WTC11 (cell line): ENCODE measurements around the gene MED13. TPM values are rescaled to one million over a fixed set of nuclear protein-coding genes. Genes with fewer than 3 reads are reported as not detected.

ENCODE experiments used
- ATAC-seq: fragments of 200-7000 bp; cut with Tn5 transposase; 2 replicates; pipeline ENCODE4 v1.10.0; 2021; ENCODE audit warnings: mild to moderate bottlenecking, moderate library complexity
- CTCF ChIA-PET: fragments of 300-600 bp; sonication (Branson Sonifier 250); formaldehyde crosslinking; loops from one replicate; lab custom pipeline; 2021; ENCODE audit warnings: antibody characterized with exemption; lab: Charles Lee
- POLR2A ChIA-PET: fragments of 350-600 bp; sonication (Branson Sonifier 250); formaldehyde crosslinking; loops from one replicate; lab custom pipeline; 2021; ENCODE audit warnings: antibody characterized with exemption; lab: Charles Lee
- DNase-seq: peaks from one replicate; pipeline ENCODE4 v3.0.0; 2021; ENCODE audit warnings: low spot score
- H3K27ac Mint-ChIP-seq: 2 replicates; pipeline ENCODE4 v1.8.0; 2021; ENCODE audit warnings: mixed read lengths
- H3K27me3 Mint-ChIP-seq: 2 replicates; pipeline ENCODE4 v1.8.0; 2021; ENCODE audit warnings: low read depth, mild to moderate bottlenecking, moderate library complexity, mixed read lengths
- H3K36me3 Mint-ChIP-seq: 2 replicates; pipeline ENCODE4 v1.8.0; 2021; ENCODE audit warnings: mixed read lengths
- H3K4me1 Mint-ChIP-seq: 2 replicates; pipeline ENCODE4 v1.8.0; 2022; ENCODE audit warnings: mixed read lengths
- H3K4me3 Mint-ChIP-seq: 2 replicates; pipeline ENCODE4 v1.8.0; 2021; ENCODE audit warnings: mild to moderate bottlenecking, moderate library complexity, mixed read lengths
- H3K9me3 Mint-ChIP-seq: 2 replicates; pipeline ENCODE4 v1.8.0; 2021; ENCODE audit warnings: mixed read lengths
- ATF1 ChIP-seq: sonication (generic); formaldehyde crosslinking; IDR thresholded peaks from 2 replicates; pipeline ENCODE4 v1.8.1; 2023; ENCODE audit warnings: mild to moderate bottlenecking, moderate library complexity, missing genetic modification reagents
- CBFB ChIP-seq: sonication (generic); formaldehyde crosslinking; IDR thresholded peaks from 2 replicates; pipeline ENCODE4 v1.8.1; 2022; ENCODE audit warnings: mild to moderate bottlenecking, low read depth, missing genetic modification reagents
- FOXJ3 ChIP-seq: sonication (generic); formaldehyde crosslinking; IDR thresholded peaks from 2 replicates; pipeline ENCODE4 v1.9.0; 2021; ENCODE audit warnings: missing genetic modification reagents, mild to moderate bottlenecking, borderline replicate concordance
- GABPB1 ChIP-seq: sonication (generic); formaldehyde crosslinking; IDR thresholded peaks from 2 replicates; pipeline ENCODE4 v1.8.1; 2023; ENCODE audit warnings: mild to moderate bottlenecking, missing genetic modification reagents
- GTF2I ChIP-seq: fragments of 250-450 bp; sonication (Bioruptor Pico); conservative IDR thresholded peaks from 2 replicates; pipeline ENCODE4 v1.4.0; 2021; ENCODE audit warnings: mild to moderate bottlenecking
- HMGA2 ChIP-seq: fragments of 250-450 bp; sonication (Bioruptor Pico); IDR thresholded peaks from 2 replicates; pipeline ENCODE4 v1.4.0; 2021; ENCODE audit warnings: mild to moderate bottlenecking, moderate library complexity
- HMGXB4 ChIP-seq: sonication (generic); formaldehyde crosslinking; IDR thresholded peaks from 2 replicates; pipeline ENCODE4 v1.8.1; 2023; ENCODE audit warnings: mild to moderate bottlenecking, moderate library complexity, missing genetic modification reagents
- MXD4 ChIP-seq: fragments of 250-450 bp; sonication (Bioruptor Pico); IDR thresholded peaks from 2 replicates; pipeline ENCODE4 v1.8.0; 2021; ENCODE audit warnings: mild to moderate bottlenecking, moderate library complexity, borderline replicate concordance
- NR2C2 ChIP-seq: sonication (generic); formaldehyde crosslinking; IDR thresholded peaks from 2 replicates; pipeline ENCODE4 v1.8.0; 2022; ENCODE audit warnings: mild to moderate bottlenecking, missing genetic modification reagents
- NR3C1 ChIP-seq: sonication (generic); formaldehyde crosslinking; conservative IDR thresholded peaks from 2 replicates; pipeline ENCODE4 v1.8.1; 2023; ENCODE audit warnings: low read depth, mild to moderate bottlenecking, missing genetic modification reagents
- PRRX2 ChIP-seq: fragments of 250-450 bp; sonication (Bioruptor Pico); IDR thresholded peaks from 2 replicates; pipeline ENCODE4 v1.8.0; 2021; ENCODE audit warnings: mild to moderate bottlenecking
- RELA ChIP-seq: sonication (generic); formaldehyde crosslinking; IDR thresholded peaks from 2 replicates; pipeline ENCODE4 v1.8.1; 2022; ENCODE audit warnings: missing genetic modification reagents, mild to moderate bottlenecking, borderline replicate concordance
- TCF7 ChIP-seq: sonication (generic); formaldehyde crosslinking; IDR thresholded peaks from 2 replicates; pipeline ENCODE4 v1.8.0; 2022; ENCODE audit warnings: mild to moderate bottlenecking, low read depth, missing genetic modification reagents, moderate library complexity
- USF2 ChIP-seq: sonication (generic); formaldehyde crosslinking; IDR thresholded peaks from 2 replicates; pipeline ENCODE4 v1.8.1; 2023; ENCODE audit warnings: mild to moderate bottlenecking, missing genetic modification reagents, moderate library complexity
- ZNF219 ChIP-seq: sonication (generic); formaldehyde crosslinking; IDR thresholded peaks from 2 replicates; pipeline ENCODE4 v1.8.0; 2023; ENCODE audit warnings: missing genetic modification reagents, mild to moderate bottlenecking, borderline replicate concordance
- ZNF232 ChIP-seq: sonication (generic); formaldehyde crosslinking; IDR thresholded peaks from 2 replicates; pipeline ENCODE4 v1.8.0; 2022; ENCODE audit warnings: mild to moderate bottlenecking, missing genetic modification reagents
- ZNF263 ChIP-seq: sonication (generic); formaldehyde crosslinking; IDR thresholded peaks from 2 replicates; pipeline ENCODE4 v1.8.1; 2022; ENCODE audit warnings: low read depth, mild to moderate bottlenecking, moderate library complexity, missing genetic modification reagents
- ZNF396 ChIP-seq: fragments of 250-450 bp; sonication (Bioruptor Pico); IDR thresholded peaks from 2 replicates; pipeline ENCODE4 v1.8.0; 2021; ENCODE audit warnings: mild to moderate bottlenecking, moderate library complexity, borderline replicate concordance
- total RNA-seq: library from RNA; stranded (reverse); gene quantifications from 3 replicates; pipeline ENCODE4 v1.2.3, GENCODE V29; 2021
- TF ChIP-seq, protein P1 (sequence below): sonication (generic); formaldehyde crosslinking; IDR thresholded peaks from 2 replicates; pipeline ENCODE4 v1.8.0; 2022; ENCODE audit warnings: mild to moderate bottlenecking, missing genetic modification reagents
- TF ChIP-seq, protein P2 (sequence below): sonication (generic); formaldehyde crosslinking; conservative IDR thresholded peaks from 2 replicates; pipeline ENCODE4 v1.8.1; 2022; ENCODE audit warnings: mild to moderate bottlenecking, missing genetic modification reagents
- TF ChIP-seq, protein P3 (sequence below): sonication (generic); formaldehyde crosslinking; IDR thresholded peaks from 2 replicates; pipeline ENCODE4 v1.8.1; 2023; ENCODE audit warnings: mild to moderate bottlenecking, missing genetic modification reagents
- TF ChIP-seq, protein P4 (sequence below): sonication (generic); formaldehyde crosslinking; IDR thresholded peaks from 2 replicates; pipeline ENCODE4 v1.8.0; 2023; ENCODE audit warnings: missing genetic modification reagents
- TF ChIP-seq, protein P5 (sequence below): fragments of 250-450 bp; sonication (Bioruptor Pico); IDR thresholded peaks from 2 replicates; pipeline ENCODE4 v1.9.0; 2021; ENCODE audit warnings: moderate library complexity, mild to moderate bottlenecking, inconsistent platforms, borderline replicate concordance

The MED13 gene
- total RNA-seq, 1 experiment from 2014 or later, result 39.7 TPM

DNA sequence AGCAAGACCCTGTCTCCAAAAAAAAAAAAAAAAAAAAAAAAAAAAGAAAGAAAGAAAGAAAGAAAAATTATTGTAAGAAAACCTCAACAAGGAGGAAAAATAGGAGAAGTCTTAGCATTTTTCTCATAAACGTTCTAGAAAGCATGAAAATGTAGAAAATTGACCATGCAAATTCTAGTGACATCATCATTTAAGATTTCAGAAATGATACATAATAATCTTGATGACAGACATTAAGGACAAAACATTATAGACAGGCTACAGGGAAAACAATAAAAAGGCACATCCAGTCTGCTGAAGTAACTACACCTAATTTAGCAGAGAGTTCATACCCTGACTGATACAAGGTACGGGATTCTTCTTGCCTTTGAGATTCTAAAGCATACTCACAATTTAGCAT is 21.9 kb downstream of the MED13 start:
- no peak overlapping the region for H3K27ac Mint-ChIP-seq
- POLR2A ChIA-PET, result interaction anchor here (0.5 kb wide), 1 partner anchor 18 kb away, joined by 5 read pairs; no protein-coding TSS in a partner anchor
- no peak for TF ChIP-seq ZNF263 (CRISPR knock-in tag)
- TF ChIP-seq USF2, result no peak
- TF ChIP-seq NR2C2, result no peak
- TF ChIP-seq TCF7 (CRISPR knock-in tag), result no peak
- no peak for TF ChIP-seq ZNF219 (CRISPR knock-in tag)
- TF ChIP-seq PRRX2 (CRISPR knock-in tag), result no peak
- TF ChIP-seq, protein P1, sequence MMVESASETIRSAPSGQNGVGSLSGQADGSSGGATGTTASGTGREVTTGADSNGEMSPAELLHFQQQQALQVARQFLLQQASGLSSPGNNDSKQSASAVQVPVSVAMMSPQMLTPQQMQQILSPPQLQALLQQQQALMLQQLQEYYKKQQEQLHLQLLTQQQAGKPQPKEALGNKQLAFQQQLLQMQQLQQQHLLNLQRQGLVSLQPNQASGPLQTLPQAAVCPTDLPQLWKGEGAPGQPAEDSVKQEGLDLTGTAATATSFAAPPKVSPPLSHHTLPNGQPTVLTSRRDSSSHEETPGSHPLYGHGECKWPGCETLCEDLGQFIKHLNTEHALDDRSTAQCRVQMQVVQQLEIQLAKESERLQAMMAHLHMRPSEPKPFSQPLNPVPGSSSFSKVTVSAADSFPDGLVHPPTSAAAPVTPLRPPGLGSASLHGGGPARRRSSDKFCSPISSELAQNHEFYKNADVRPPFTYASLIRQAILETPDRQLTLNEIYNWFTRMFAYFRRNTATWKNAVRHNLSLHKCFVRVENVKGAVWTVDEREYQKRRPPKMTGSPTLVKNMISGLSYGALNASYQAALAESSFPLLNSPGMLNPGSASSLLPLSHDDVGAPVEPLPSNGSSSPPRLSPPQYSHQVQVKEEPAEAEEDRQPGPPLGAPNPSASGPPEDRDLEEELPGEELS (CRISPR knock-in tag), result no peak
- TF ChIP-seq HMGXB4 (CRISPR knock-in tag), result no peak
- no peak for TF ChIP-seq CBFB (CRISPR knock-in tag)
- no peak for TF ChIP-seq FOXJ3 (CRISPR knock-in tag)
- no peak for TF ChIP-seq HMGA2 (CRISPR knock-in tag)
- no peak for TF ChIP-seq RELA (CRISPR knock-in tag)
- TF ChIP-seq, all 79 proteins: peak for 0
- Mint-ChIP-seq H3K36me3 (peaks cover 31% of the 10 kb centered on the region), H3K27me3 (no peaks in the 10 kb centered on the region), H3K4me1 (no peaks in the 10 kb centered on the region), H3K9me3 (no peaks in the 10 kb centered on the region), H3K4me3 (no peak overlapping the region)
- CTCF ChIA-PET, result interaction anchor here (1.0 kb wide), 1 partner anchor 66 kb away, joined by 3 read pairs; no protein-coding TSS in a partner anchor
- no peak for ATAC-seq
- DNase-seq, result no peak

DNA sequence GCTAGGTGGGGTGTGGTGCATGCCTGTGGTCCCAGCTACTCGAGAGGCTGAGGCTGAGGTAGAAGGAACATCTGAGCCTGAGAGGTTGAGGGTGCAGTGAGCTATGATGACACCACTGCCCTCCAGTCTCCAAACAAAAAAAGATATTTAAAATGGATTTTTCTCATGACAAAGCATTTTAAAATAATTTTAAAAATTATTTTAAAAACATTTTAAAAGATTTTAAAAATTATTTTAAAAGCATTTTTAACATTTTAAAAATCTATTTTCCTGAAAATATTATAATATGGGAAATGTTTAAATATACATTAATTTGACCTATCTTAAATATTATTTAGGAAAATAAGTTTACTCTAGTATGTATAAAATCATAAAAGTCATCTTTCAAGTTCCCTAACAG is 26.8 kb downstream of the MED13 start:
- ChIA-PET CTCF (interaction anchor here (0.6 to 2.3 kb wide), 3 partner anchors 71 to 1483 kb away, joined by 3 to 10 read pairs (median 3); partner anchors contain the start of gene BRIP1), POLR2A (no interaction called here)
- no peaks in the 10 kb centered on the region for H3K4me1 Mint-ChIP-seq
- ATAC-seq (no peak), DNase-seq (no peak)
- H3K27me3 Mint-ChIP-seq, result no peaks in the 10 kb centered on the region
- TF ChIP-seq, protein P2, sequence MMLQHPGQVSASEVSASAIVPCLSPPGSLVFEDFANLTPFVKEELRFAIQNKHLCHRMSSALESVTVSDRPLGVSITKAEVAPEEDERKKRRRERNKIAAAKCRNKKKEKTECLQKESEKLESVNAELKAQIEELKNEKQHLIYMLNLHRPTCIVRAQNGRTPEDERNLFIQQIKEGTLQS, result no peak
- peak; percentile 94 for TF ChIP-seq HMGA2 (CRISPR knock-in tag)
- H3K36me3 Mint-ChIP-seq, result peaks cover 39% of the 10 kb centered on the region
- H3K27ac Mint-ChIP-seq, result no peak overlapping the region
- no peak overlapping the region for H3K4me3 Mint-ChIP-seq
- no peaks in the 10 kb centered on the region for H3K9me3 Mint-ChIP-seq

- no peaks in the 10 kb centered on the region for H3K4me1 Mint-ChIP-seq
- H3K27me3 Mint-ChIP-seq, result no peaks in the 10 kb centered on the region
- H3K36me3 Mint-ChIP-seq, result peaks cover 55% of the 10 kb centered on the region
- H3K27ac Mint-ChIP-seq, result no peak overlapping the region
- H3K9me3 Mint-ChIP-seq, result no peaks in the 10 kb centered on the region
- POLR2A ChIA-PET, result no interaction called here
- no peak for ATAC-seq
- no peak for DNase-seq
- no peak overlapping the region for H3K4me3 Mint-ChIP-seq
- CTCF ChIA-PET, result interaction anchor here (0.9 kb wide), 1 partner anchor 77 kb away, joined by 3 read pairs; no protein-coding TSS in a partner anchor
- TF ChIP-seq FOXJ3 (CRISPR knock-in tag) (no peak), MXD4 (no peak), NR3C1 (CRISPR knock-in tag) (no peak), GTF2I (CRISPR knock-in tag) (no peak), ZNF396 (CRISPR knock-in tag) (no peak), GABPB1 (CRISPR knock-in tag) (no peak), ZNF232 (CRISPR knock-in tag) (no peak), ATF1 (CRISPR knock-in tag) (no peak)
- TF ChIP-seq, protein P3, sequence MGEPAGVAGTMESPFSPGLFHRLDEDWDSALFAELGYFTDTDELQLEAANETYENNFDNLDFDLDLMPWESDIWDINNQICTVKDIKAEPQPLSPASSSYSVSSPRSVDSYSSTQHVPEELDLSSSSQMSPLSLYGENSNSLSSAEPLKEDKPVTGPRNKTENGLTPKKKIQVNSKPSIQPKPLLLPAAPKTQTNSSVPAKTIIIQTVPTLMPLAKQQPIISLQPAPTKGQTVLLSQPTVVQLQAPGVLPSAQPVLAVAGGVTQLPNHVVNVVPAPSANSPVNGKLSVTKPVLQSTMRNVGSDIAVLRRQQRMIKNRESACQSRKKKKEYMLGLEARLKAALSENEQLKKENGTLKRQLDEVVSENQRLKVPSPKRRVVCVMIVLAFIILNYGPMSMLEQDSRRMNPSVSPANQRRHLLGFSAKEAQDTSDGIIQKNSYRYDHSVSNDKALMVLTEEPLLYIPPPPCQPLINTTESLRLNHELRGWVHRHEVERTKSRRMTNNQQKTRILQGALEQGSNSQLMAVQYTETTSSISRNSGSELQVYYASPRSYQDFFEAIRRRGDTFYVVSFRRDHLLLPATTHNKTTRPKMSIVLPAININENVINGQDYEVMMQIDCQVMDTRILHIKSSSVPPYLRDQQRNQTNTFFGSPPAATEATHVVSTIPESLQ (CRISPR knock-in tag), result no peak
- TF ChIP-seq, protein P4, sequence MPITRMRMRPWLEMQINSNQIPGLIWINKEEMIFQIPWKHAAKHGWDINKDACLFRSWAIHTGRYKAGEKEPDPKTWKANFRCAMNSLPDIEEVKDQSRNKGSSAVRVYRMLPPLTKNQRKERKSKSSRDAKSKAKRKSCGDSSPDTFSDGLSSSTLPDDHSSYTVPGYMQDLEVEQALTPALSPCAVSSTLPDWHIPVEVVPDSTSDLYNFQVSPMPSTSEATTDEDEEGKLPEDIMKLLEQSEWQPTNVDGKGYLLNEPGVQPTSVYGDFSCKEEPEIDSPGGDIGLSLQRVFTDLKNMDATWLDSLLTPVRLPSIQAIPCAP (CRISPR knock-in tag), result no peak
- TF ChIP-seq, protein P5, sequence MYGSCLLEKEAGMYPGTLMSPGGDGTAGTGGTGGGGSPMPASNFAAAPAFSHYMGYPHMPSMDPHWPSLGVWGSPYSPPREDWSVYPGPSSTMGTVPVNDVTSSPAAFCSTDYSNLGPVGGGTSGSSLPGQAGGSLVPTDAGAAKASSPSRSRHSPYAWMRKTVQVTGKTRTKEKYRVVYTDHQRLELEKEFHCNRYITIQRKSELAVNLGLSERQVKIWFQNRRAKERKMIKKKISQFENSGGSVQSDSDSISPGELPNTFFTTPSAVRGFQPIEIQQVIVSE (CRISPR knock-in tag), result no peak
Measured at GRCh38 chr17:62033317-62033716, 31.8 kb downstream of the MED13 start.
